ENCODE results near the gene STK39.

STK39 gene

DNA sequence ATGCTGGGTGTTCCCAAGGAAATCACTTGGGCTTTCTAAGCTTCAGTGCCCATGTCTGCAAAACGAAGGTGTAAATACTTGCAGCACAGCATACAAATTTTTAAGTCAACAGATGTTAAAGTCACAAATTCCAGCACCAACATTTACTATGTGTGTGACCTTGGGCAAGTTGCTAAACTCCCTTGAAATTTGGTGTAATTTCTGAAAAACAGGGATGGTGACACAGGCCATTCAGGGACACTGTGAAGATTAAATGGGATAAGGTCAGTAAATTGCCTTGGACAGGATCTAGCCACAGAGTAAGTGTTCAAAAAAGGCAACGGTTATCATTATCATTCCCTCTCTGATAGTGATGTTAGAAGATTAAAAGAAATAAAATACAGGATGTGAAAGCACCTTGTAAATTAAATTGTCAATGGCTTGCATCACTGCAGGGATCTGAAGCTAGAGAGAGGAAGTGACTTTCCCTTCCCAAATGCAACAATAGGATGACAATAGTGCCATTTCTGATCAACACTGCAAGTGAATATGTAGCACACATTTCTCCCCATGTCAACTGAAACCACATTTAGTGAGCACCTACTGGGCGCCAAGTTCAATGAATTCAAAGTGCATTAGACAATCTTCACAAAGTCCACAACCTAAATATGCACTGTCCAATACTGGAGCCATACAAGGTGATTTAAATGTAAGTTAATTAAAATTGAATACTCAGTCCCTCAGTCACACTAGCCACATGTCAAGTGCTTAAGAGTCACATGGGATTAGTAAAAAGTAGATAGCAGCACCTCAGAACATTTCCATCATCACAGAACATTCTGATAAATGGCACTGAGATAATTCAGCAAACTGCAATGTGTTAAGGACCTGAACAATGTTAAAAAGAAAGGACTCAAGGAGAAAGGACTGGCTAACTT lies 81.2 kb downstream of the STK39 start:
- in situ Hi-C loops (cut with HindIII; ENCODE audit: low sequenced_read_pairs): loop anchor here (5.0 kb wide), 2 partner anchors 51 to 81 kb away; partner anchors contain the start of gene STK39

DNA sequence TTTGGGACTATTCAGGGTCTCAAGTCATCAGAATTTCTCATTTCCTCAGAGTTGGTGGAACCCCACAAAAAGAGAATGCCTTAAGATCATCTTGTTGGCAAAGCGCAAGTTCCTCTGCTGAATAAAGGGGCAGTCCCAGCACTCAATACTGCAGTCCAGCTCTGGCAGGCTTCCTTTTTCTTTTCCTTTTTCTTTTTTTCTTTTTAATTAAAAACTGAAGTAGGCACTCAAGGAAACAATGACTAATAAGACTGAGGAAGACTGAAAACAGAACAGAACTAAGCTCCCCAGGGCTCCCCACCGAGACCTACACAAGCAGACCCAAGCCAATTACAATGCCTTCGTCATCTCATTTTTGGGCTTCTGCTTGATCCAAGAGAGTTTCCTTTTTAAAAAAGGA lies 82.0 kb downstream of the STK39 start:
- in situ Hi-C loops (cut with HindIII; ENCODE audit: low sequenced_read_pairs): loop anchor here (5.0 kb wide), 2 partner anchors 52 to 82 kb away; partner anchors contain the start of gene STK39

DNA sequence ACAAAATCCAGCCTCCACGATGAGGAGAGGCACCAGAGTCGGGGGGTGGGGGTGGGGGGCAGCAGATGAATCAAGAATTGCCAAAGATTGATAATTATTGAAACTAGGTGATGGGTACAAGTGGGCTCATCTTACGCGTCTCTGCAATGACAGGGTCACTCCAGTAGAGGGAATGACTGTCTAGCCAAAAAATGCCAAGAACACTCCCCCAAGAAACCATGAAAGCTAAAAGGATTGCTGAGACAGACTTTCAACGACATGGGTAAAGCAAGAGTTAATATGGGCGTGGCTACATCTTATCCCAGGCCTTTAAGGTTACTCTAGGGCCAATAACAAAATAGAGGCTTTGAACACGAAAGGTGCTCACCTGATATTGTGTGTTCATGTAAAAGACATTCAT lies 86.5 kb downstream of the STK39 start:
- in situ Hi-C loops (cut with HindIII; ENCODE audit: low sequenced_read_pairs): no loop called here

DNA sequence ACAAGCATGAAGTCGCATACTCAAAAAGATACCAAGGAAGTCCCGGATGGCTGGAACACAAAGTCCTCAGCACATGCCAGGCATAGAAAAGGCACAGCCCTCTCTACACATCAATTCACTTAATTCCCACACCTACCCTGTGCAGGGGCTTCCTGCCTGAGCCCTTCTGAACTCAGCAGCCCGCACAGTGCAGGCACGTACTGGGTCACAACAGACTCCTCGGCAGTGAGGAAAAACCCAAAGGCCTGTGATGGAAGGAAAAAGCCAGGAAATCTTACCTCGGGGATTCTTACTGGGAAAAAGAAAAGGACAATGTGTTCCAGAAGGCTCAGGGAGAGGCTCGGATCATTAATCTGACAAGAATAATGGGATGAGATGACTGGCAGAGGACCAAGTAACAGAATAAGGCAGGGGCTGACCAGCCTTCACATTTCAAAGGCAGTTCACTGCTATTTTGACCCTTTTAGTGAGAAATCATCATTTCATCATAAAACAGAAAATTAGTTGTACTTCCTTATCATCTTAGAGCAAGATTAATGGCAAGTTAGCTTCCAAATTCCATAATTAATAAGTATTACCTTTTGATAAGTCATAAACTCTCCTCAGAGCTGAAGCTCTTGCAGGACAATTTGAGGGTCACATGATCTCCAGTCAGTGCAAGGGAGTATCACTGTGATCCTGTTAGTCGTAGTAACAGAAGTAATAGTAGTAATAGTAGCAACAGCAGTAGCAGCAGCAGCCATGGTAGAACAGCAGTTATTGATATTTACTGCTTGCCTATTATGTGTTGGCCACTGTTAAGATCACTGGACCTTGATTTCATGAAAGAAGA lies 87.4 kb downstream of the STK39 start:
- in situ Hi-C loops (cut with HindIII; ENCODE audit: low sequenced_read_pairs): no loop called here

DNA sequence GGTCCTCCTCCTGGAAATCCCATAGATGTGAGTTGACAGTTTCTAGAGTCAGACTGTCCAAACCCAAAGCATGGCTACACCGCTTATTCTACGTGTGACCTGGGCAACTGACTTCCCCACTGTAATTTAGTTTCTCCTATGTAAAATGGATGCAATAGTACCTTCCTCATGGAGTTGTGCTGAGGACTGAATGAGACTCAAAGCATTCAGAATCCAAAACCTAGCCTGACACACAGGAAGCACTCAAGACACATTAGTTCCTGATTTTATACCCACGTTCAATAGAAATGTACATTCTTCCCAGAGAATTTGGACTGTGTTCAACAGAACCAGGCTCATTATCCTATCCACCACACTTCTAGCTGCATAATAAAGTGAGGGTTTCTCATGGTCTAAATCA lies 88.8 kb downstream of the STK39 start:
- in situ Hi-C loops (cut with HindIII; ENCODE audit: low sequenced_read_pairs): no loop called here

DNA sequence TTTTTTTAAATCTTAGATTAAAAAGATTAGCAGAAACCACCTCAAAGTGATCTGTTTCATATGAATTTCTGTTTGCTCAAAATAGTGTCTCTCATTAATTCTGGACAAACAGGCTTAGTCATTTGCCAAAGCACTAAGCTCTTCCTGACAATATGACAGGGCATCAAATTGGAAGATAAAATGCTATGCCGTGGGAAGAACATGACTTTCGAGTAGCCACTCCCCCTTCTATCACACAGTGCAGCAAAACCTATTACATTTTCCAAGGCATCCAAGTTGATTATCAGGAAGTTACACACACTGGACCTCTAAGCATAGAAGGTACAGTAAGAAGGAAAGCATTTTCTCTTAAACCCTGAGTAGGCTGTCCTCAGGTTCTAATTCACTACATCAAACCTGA lies 89.5 kb downstream of the STK39 start:
- in situ Hi-C loops (cut with HindIII; ENCODE audit: low sequenced_read_pairs): no loop called here

DNA sequence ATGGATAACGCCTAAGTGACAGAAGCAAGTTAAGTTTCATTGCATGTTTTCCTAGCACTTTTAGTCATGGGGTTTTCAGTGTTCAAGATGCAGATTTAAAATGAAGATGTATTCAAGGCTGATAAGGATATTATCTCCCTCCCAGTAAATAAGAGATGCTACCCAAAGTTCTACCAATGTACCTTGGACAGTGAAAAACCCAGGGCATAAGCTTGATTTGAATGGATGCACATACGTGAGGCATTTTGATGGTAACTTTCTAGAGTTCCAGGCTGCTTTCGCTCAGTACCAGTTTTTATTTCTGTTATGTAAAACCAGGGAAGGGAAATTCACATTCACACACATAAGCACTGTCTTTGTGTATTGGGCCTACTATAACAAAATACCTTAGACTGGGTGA lies 90.3 kb downstream of the STK39 start:
- in situ Hi-C loops (cut with HindIII; ENCODE audit: low sequenced_read_pairs): no loop called here

DNA sequence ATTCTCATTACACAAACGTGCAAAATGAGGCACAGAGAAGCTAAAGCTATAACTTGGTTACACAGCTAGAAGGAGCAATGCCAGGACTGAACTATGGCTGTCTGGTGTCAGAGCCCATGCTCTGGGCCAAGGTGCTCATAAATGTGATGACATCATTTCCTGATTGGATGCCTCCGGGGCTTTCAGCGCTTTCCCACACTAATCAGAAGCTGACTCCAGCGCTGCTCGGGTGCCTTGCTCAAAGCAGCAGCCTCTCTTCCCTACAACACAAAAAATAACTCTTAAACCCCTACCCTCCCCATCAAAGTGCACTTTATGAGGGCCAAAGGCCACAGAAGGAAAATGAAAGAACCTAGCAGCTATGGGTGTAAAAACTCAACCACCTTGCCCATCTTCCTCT lies 90.7 kb downstream of the STK39 start:
- in situ Hi-C loops (cut with HindIII; ENCODE audit: low sequenced_read_pairs): no loop called here

DNA sequence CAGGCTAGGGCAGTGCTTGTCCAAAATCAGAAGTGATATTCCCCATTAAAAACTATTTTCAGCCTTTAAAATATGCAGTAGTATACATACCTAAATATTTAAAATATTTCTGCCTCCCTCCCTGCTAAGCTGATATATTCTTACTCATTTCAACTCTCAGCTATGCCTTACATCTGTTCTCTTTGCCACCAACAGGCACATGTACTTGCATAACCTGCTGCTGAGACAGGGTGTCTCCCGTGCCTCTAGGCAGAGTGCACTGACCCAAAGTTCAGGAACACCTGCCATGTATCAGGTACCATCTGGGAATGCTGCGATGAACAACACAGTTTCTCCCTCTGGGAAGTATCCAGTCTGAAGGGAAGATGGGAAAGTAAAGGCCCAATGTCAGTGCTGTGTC lies 91.7 kb downstream of the STK39 start:
- in situ Hi-C loops (cut with HindIII; ENCODE audit: low sequenced_read_pairs): no loop called here

DNA sequence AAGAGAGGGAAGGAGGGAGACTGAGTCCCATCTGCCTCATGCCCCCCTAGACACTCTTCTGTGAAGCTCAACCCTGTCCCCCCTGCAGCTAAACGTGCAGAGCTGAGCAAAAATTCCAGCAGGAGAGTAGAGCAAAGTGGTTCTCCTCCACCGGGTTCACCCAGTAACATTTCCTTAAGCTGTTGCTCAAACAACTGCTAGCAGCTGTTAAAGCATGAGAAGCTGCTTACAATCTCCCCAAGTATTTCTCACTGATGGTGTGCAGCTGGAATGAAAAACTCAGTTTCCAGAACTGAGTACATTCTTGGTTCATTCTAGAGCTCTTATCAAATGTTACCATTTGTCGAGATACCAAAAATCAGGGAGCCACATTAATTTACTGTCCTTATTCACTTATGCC lies 92.3 kb downstream of the STK39 start:
- in situ Hi-C loops (cut with HindIII; ENCODE audit: low sequenced_read_pairs): no loop called here

DNA sequence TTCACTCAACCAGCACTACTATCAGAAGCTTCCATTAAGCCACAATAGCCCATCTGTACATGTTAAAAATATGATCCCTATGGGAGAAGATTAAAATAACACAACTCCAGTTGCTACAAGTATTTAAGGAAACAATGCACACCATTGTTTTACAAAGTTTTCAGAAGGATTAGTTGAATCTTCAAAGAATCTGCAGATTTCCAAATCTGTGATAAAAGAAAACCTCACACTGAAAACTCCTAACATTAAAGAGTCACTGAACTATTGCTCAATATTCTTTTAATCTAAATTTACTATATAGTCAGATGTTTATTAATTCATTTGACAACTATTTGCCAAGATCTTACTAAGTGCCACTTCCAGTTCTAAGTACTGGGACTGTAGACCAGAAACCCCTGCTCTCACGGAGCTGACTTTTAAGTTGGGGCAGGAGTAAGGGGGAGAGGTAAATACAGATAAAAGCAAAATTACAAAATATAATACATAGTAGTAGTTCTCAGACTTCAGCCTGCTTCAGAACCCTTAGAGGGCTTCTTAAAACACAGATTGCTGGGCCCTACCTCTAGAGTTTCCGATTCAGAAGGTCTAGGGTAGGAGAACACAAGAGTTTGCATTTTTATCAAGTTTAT lies 94.4 kb downstream of the STK39 start:
- in situ Hi-C loops (cut with HindIII; ENCODE audit: low sequenced_read_pairs): no loop called here

DNA sequence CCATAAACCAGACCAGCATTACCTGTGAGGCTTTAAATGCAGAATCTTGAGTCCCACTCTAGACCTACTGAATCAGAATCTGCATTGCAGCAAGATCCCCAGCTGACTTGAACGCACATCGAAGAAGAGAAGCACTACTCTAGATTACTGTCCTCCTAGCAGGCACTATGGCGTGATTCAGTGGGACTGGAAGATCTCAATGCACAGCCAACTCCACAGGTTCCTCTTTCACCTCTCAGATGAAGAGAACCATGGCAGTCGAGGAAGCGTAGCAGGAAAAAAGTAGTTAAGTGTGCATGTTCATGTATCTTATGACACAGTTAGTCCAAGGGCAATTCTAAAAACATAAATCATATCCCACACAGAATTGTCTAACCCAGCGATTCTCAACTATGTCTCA lies 97.4 kb downstream of the STK39 start:
- in situ Hi-C loops (cut with HindIII; ENCODE audit: low sequenced_read_pairs): no loop called here

DNA sequence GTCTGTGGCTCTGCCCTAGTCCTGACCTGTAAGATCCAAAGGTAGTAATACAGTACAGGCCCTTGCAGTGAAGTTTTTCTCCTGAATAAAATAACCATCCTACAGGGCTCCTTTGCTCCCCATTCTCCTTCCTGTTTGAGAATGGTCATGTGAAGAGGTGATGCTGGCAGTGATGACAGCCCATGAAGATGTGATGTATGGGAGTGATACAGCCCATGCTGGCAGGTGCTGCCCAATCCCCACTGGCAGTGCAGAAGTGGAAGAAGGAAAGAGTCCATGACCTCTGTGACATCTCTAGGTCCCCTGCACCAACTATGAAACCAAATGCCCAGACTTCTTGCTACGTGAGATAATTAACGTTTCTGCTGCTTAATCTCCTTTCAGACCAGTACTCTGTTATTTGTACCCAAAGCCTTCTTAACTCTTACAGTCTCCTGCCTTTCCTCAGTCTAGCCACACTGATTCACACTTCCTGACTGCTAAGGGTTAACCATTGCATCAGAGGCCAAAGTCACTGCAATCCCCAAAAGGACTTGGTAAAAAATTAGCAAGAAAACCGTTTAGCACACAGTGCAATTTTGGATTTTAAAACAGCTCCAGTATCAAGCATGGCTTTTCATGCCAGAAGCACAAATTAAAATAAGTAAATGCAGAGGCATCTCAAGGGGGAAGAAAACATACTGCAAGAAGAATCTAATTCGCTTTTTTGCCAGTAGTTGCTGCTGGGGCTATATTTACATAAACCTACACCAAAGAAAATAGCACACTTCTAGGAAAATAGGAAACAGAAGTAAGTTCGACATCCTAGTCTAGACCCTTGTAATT lies 98.0 kb downstream of the STK39 start:
- in situ Hi-C loops (cut with HindIII; ENCODE audit: low sequenced_read_pairs): no loop called here

DNA sequence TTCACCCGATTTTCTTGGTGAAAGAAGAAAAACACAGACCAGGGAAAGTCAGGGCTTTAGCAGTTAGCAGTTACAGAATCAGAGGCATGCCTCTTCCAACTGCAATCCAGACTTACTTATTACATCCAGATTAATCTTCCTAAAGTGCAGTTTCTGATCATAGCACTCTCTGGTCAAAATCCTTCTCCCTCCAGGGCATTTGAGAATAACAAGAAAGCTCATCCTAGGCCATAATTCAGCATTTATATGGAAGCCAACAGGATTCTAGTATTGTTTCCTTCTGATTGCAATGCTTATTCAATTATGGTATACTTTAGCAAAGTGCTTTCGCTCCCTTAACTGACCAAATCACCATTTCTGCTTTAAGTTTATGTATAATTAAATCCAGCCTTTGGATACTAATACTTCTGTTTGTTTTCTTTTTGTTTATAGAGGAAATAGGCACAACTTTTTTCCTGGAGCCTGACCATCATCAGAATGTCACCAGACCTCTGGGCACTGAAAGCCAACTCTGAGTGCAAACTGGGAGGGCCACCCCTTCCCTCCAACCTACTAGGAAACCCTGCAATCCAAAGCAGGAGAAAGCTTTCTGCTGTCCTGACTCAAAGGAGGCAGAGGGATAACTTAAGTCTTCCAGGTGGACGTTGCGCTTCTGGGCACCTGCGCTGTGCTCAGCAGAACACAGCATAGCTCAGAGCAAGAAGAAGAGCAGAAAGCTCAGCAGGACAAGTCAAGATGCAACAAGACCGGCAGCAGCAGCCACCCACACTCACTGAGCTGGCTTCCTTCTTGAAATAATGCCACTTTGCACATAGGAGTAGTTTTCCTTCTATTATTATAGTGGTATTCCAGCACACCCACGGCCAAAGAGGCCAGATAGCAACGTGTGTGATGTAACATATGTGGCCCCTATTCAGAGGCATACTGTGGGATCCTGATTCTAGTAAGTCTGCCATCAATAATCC lies 99.3 kb downstream of the STK39 start:
- in situ Hi-C loops (cut with HindIII; ENCODE audit: low sequenced_read_pairs): no loop called here

DNA sequence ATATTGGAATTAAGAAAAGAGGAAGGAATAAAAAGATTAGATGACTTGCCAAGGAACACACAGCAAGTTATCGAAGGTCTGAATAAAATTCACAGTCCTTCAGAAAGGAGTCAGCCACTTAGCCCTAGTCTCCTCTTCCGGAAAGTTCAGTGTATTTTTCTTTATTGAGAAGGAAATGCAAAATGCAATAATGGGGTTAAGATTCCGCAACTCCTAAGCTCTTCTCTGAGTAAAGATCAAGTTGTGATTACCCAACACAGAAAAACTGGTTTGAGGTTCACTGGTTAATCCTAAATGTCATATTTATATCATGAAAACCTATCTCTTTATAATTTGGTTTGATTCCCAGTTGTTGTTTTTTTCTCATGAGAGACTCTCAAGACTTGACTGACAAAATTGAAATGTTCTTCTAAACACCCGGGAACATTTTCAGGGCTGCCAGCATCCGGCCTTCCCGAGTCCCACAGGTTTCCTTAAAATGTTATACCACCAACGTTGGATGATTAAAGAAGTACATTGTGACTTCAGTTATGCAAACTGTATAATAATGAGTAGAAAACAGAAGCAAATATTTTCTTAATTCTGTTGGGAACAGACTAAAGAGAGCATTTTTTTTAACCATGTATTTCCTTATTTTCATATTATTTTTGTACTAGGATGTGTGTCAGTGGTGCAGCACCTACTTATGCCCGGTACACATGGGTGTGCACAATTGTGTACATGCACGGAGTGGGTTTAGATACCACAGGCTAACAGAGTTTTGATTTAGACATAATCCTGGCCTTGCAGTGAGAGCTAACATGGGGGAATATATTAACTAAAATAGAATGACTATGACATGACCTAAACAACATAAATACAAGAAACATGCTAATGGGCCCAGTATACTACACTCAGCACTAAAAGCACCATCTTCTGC lies 100.2 kb downstream of the STK39 start:
- in situ Hi-C loops (cut with HindIII; ENCODE audit: low sequenced_read_pairs): no loop called here

DNA sequence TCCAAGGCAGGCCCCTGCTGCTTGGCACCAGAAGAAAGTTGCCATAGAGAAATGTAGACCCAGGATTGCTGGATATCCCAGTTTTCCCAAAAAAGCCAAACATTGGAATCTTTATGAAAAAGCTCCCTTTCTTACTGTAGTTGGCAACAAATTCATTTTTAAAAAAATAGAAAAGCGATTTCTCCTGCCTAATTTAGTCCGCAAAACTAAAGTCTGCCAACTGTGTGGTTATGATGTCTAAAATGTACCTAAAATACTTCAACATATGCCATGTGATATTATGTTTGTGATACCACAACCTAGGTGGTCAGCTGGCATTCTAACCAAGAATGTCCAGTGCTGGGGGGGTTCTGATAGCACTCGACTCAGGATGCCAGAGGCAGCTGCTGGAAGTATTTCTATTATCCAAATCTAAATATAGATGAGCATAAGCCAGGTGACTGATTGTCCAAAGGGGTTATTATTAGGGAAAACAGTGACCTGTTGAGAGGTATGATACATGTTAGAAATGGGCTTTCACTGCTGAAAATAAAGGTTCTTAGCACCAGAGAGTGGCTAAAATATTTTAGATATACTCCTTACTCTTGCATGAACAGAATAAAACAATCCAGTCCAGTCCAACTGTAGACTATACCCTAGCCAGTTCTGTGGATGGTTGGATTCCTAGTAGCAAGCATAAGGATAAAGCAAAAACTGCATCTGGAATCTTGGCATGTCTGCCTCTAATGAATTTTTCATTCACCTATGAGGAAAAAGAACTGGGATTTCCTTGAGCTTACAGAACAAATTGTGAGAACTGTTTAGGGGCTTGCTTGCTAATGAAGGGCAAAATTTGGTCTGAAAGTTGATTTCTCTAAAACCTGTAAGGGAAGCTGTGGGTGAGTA lies 101.7 kb downstream of the STK39 start:
- in situ Hi-C loops (cut with HindIII; ENCODE audit: low sequenced_read_pairs): no loop called here

DNA sequence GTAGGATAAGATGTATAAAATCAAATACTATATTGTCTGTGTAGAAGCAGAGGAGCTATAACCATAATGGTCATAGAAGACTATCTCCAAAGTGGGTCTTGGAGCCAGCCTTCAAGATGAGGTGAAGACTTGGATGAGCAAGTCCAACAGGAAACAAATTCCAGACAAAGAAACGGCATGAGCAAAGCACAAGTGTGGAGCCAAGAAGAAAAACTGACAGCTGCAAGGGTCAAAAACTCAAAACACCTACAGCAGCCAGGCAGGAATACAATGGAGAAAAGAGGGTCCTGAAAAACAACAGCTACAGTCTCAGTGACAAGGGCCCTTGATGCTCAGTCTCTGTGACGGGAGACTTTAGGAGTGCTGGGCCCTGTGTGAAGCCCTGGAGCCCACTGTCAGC lies 102.4 kb downstream of the STK39 start:
- in situ Hi-C loops (cut with HindIII; ENCODE audit: low sequenced_read_pairs): no loop called here

Measured in endothelial cell of hepatic sinusoid (primary cell).